ENCODE data around the gene ZCCHC13. TPM values are rescaled to one million over a fixed set of nuclear protein-coding genes. Genes with fewer than 3 reads are reported as not detected.

ZCCHC13 gene
- total and polyA plus RNA-seq, 9 of the 15 experiments (the other 6 are each of a cell fraction or from before 2014, with no cell fraction given): not detected

DNA sequence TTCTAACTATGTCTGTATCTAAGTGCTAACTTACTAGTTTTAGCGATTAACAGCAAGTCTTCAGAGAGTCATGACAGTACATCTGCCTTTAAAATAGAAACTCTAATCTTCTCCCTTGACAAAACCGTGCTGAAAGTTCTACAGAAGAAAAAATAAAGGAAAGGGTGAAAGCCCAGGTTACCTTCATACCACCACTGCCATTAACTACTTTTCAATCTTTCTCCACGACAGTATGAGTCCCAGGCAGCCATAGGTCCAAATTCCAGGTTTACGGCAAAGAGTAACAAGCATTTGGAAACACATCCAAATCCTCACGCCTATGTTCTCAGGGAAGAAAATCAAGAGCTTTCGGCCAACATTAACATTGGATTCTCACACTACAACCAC lies 12.4 kb upstream of the ZCCHC13 start (continued):
- TF ChIP-seq CSDE1 (IDR thresholded peaks at IDR 0.05): 0 out of 4 replicates have a peak, but pooled peaks of 1 of the 2 experiments have one; percentile 44
- TF ChIP-seq MXI1 (IDR thresholded peaks at IDR 0.05; ENCODE audit: low read depth, low read length): no peak

DNA sequence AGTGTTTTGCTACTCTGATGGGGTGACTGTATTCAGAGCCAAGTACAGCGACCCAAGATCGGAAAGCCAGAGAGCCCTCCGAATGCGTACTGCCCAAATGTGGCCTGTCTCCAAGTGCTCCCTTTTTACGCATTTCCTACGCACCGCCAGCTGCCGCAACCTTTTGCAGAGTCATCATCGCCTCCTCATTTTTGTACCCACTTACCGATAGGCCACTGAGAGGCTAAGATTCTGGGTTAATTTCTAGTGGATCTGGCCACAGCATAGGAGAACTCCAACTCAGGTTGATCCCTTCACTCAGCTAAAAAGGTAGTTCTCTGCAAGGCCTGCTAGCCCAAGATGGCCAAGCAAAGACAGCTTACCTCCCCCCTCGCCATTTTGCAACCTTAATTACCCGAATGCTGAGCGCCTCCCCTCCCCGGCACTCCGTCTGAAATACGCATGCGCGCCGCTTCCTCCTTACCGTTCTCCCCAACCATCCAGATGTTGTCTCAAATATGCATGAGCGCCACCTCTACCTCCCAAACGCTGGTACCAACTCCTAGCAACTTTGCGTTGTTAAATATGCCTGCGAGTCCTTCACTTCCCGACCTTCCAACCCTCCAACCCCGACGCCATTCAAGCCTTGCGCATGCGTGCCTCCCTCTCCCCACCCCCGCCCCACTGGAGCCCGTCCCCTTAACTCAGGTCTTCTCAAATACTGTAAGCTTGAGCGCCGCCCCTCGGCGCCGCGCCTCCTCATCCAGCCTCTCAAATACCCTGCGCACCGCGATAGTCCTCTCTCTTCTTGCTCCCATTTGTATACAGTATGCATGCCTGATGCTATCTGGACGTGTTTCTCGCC lies 11.8 kb upstream of the ZCCHC13 start:
- 2% methylated on average over 30 of the region's 42 CpGs for WGBS (ENCODE audit: insufficient coverage, low coverage, missing lambda C conversion rate)
- Histone ChIP-seq H3K4me3 (peak overlapping the region; percentile 63), H3K4me2 (ENCODE audit: insufficient read depth, low read length) (peak overlapping the region; percentile 99), H3K4me1 (replicated peaks in 1 of 2; ENCODE audit: control insufficient read depth in 2 of 2, insufficient read depth in 2 of 2, low read length in 2 of 2) (peaks cover 0 to 7% of the 10 kb centered on the region in 2 experiments; a peak in 2 of 5 replicates), H3K27ac (ENCODE audit: extremely low read depth, low read depth, low read length) (peak overlapping the region; percentile 99), H3K36me3 (ENCODE audit: control insufficient read depth, insufficient read depth, low read length) (peaks cover 15% of the 10 kb centered on the region; the same call in 2 of the 3 replicates), H4K20me1 (replicated peaks; ENCODE audit: control insufficient read depth, insufficient read depth, low read length) (0 out of 2 replicates have a peak, but pooled peaks cover 2% of the 10 kb centered on the region), H2AFZ (ENCODE audit: low read depth, low read length) (peak overlapping the region; percentile 100), H3K27me3 (ENCODE audit: control insufficient read depth in 2 of 2, insufficient read depth in 2 of 2, low read length in 2 of 2) (no peaks in the 10 kb centered on the region), H3K79me2 (ENCODE audit: control insufficient read depth, insufficient read depth, low read length) (peaks cover 55% of the 10 kb centered on the region), H3K9ac (ENCODE audit: insufficient read depth in 1 of 2, low read depth in 2 of 2, low read length in 2 of 2) (peak overlapping the region; percentile 83 to 98), H3K9me1 (ENCODE audit: control insufficient read depth, insufficient read depth, low read length) (no peaks in the 10 kb centered on the region), H3K9me3 (replicated peaks; ENCODE audit: control insufficient read depth, insufficient read depth, low read depth, low read length) (no peaks in the 10 kb centered on the region)
- in situ Hi-C loops (cut with MboI): no loop called here
- BruUV-seq (replicated peaks): no TSS peak
- ChIA-PET POLR2A (interaction anchor here (0.6 to 1.2 kb wide), 8 partner anchors 10 to 441 kb away, joined by 3 to 4 read pairs (median 3); no protein-coding TSS in a partner anchor), CTCF (ENCODE audit: low intra/inter-chr PET ratio) (no interaction called here)
- intact Hi-C loops (cut with micrococcal nuclease): loop anchor here (1.0 to 10.0 kb wide), 4 partner anchors 41 to 159 kb away; no protein-coding TSS in a partner anchor
- FAIRE-seq (peak; percentile 91), ATAC-seq (peak; percentile 90), DNase-seq (ENCODE audit: extremely low read depth in 1 of 4, low spot score in 3 of 4) (peak; percentile 89 to 95 (median 91))
- no peak for TF ChIP-seq BRCA1 (IDR thresholded peaks at IDR 0.05)
- no peak for TF ChIP-seq BRCA1 (CRISPR knock-in tag; IDR thresholded peaks at IDR 0.05)
- TF ChIP-seq CBX3 (IDR thresholded peaks at IDR 0.05; ENCODE audit: borderline replicate concordance in 1 of 2, low read length in 2 of 2): no peak
- no peak for TF ChIP-seq HMG20B (CRISPR knock-in tag; IDR thresholded peaks at IDR 0.05)
- TF ChIP-seq CBFA2T3 (IDR thresholded peaks at IDR 0.05): peak; percentile 34; the same call in 1 of the 2 replicates
- TF ChIP-seq THRAP3 (IDR thresholded peaks at IDR 0.05; ENCODE audit: borderline replicate concordance): no peak
- no peak for TF ChIP-seq KDM2B (CRISPR knock-in tag; IDR thresholded peaks at IDR 0.05)
- TF ChIP-seq, protein P1, sequence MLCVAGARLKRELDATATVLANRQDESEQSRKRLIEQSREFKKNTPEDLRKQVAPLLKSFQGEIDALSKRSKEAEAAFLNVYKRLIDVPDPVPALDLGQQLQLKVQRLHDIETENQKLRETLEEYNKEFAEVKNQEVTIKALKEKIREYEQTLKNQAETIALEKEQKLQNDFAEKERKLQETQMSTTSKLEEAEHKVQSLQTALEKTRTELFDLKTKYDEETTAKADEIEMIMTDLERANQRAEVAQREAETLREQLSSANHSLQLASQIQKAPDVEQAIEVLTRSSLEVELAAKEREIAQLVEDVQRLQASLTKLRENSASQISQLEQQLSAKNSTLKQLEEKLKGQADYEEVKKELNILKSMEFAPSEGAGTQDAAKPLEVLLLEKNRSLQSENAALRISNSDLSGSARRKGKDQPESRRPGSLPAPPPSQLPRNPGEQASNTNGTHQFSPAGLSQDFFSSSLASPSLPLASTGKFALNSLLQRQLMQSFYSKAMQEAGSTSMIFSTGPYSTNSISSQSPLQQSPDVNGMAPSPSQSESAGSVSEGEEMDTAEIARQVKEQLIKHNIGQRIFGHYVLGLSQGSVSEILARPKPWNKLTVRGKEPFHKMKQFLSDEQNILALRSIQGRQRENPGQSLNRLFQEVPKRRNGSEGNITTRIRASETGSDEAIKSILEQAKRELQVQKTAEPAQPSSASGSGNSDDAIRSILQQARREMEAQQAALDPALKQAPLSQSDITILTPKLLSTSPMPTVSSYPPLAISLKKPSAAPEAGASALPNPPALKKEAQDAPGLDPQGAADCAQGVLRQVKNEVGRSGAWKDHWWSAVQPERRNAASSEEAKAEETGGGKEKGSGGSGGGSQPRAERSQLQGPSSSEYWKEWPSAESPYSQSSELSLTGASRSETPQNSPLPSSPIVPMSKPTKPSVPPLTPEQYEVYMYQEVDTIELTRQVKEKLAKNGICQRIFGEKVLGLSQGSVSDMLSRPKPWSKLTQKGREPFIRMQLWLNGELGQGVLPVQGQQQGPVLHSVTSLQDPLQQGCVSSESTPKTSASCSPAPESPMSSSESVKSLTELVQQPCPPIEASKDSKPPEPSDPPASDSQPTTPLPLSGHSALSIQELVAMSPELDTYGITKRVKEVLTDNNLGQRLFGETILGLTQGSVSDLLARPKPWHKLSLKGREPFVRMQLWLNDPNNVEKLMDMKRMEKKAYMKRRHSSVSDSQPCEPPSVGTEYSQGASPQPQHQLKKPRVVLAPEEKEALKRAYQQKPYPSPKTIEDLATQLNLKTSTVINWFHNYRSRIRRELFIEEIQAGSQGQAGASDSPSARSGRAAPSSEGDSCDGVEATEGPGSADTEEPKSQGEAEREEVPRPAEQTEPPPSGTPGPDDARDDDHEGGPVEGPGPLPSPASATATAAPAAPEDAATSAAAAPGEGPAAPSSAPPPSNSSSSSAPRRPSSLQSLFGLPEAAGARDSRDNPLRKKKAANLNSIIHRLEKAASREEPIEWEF (CRISPR knock-in tag; IDR thresholded peaks at IDR 0.05): no peak
- peak; percentile 76 for TF ChIP-seq POLR2H (tag; IDR thresholded peaks at IDR 0.05; ENCODE audit: low read depth)
- TF ChIP-seq, protein P2, sequence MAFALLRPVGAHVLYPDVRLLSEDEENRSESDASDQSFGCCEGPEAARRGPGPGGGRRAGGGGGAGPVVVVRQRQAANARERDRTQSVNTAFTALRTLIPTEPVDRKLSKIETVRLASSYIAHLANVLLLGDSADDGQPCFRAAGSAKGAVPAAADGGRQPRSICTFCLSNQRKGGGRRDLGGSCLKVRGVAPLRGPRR (CRISPR knock-in tag; IDR thresholded peaks at IDR 0.05): no peak
- peak; percentile 74 for TF ChIP-seq CXXC5 (CRISPR knock-in tag; IDR thresholded peaks at IDR 0.05)
- TF ChIP-seq, protein P3, sequence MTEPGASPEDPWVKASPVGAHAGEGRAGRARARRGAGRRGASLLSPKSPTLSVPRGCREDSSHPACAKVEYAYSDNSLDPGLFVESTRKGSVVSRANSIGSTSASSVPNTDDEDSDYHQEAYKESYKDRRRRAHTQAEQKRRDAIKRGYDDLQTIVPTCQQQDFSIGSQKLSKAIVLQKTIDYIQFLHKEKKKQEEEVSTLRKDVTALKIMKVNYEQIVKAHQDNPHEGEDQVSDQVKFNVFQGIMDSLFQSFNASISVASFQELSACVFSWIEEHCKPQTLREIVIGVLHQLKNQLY (CRISPR knock-in tag; conservative IDR thresholded peaks at IDR 0.05): no peak

Measured in K562 (cell line).